CD4-positive, CD25-positive, alpha-beta regulatory T cell (primary cell): ENCODE measurements around the gene LIN7B. TPM values are rescaled to one million over a fixed set of nuclear protein-coding genes. Genes with fewer than 3 reads are reported as not detected.
"Not testable (repeated sequence)": the region's sequence is repeated elsewhere in the genome, so short reads cannot be mapped to it uniquely, and the experiment has no call there.

Source experiments
- ATAC-seq, 2 donors: fragments of 150-1000 bp; cut with Tn5 transposase; one replicate each; pipeline ENCODE4 v1.10.0; 2021; ENCODE audit warnings: low read depth in 2 of 2, moderate number of reproducible peaks in 2 of 2, moderate library complexity in 1 of 2
- DNase-seq, 3 donors: peaks; one replicate each; pipeline versions ENCODE4 v3.0.0 to v3.0.0-alpha.2; 2012 to 2022; ENCODE audit warnings: mixed read lengths in 1 of 3
- H3K27ac ChIP-seq: one replicate; pipeline ENCODE4 v1.7.0; 2013; ENCODE audit warnings: mild to moderate bottlenecking, low read length; ENCODE audit not compliant: insufficient read depth, poor library complexity, severe bottlenecking
- H3K27me3 ChIP-seq: one replicate; pipeline ENCODE4 v1.7.0; 2013; ENCODE audit warnings: low read length; ENCODE audit not compliant: control insufficient read depth, insufficient read depth
- H3K36me3 ChIP-seq: one replicate; pipeline ENCODE4 v1.7.0; 2013; ENCODE audit warnings: mild to moderate bottlenecking, low read length, moderate library complexity; ENCODE audit not compliant: control insufficient read depth, insufficient read depth
- H3K4me1 ChIP-seq: 2 replicates; pipeline ENCODE4 v1.7.0; 2013; ENCODE audit warnings: mild to moderate bottlenecking, low read length; ENCODE audit not compliant: insufficient read depth, control insufficient read depth, poor library complexity, severe bottlenecking
- H3K4me3 ChIP-seq: one replicate; pipeline ENCODE4 v1.7.0; 2013; ENCODE audit warnings: low read depth, mild to moderate bottlenecking, low read length, moderate library complexity
- H3K9me3 ChIP-seq, 2 experiments: 1 replicate in 1 of 2; 2 replicates in 1 of 2; pipeline ENCODE4 v1.7.0; 2013; ENCODE audit warnings: low read length in 2 of 2, mild to moderate bottlenecking in 1 of 2, moderate library complexity in 1 of 2; ENCODE audit not compliant: control insufficient read depth in 2 of 2
- H3K27ac Mint-ChIP-seq, 3 donors: one replicate each; pipeline ENCODE4 v1.8.0; 2020 to 2022; ENCODE audit warnings: mild to moderate bottlenecking in 3 of 3, mixed read lengths in 3 of 3, moderate library complexity in 2 of 3
- H3K27me3 Mint-ChIP-seq: one replicate; pipeline ENCODE4 v1.8.0; 2022; ENCODE audit warnings: mild to moderate bottlenecking, mixed read lengths
- H3K36me3 Mint-ChIP-seq: one replicate; pipeline ENCODE4 v1.8.0; 2020; ENCODE audit warnings: mixed read lengths
- H3K4me1 Mint-ChIP-seq, 4 donors: one replicate each; pipeline ENCODE4 v1.8.0; 2020 to 2022; ENCODE audit warnings: mixed read lengths in 4 of 4, mild to moderate bottlenecking in 1 of 4
- H3K4me3 Mint-ChIP-seq, 4 donors: one replicate each; pipeline ENCODE4 v1.8.0; 2020 to 2022; ENCODE audit warnings: mild to moderate bottlenecking in 4 of 4, mixed read lengths in 4 of 4, moderate library complexity in 3 of 4
- H3K9me3 Mint-ChIP-seq, 7 donors: one replicate each; pipeline ENCODE4 v1.8.0; 2020 to 2022; ENCODE audit warnings: mixed read lengths in 7 of 7, mild to moderate bottlenecking in 3 of 7, moderate library complexity in 2 of 7
- polyA plus RNA-seq, 4 donors: library from polyadenylated mRNA; unstranded; fragments of 300-500 nt; fragmentation: Illumina TruSeq; gene quantifications; one replicate each; pipeline ENCODE4 v1.2.3, GENCODE V29; 2021
- total RNA-seq: library from RNA; stranded (reverse); gene quantifications from one replicate; pipeline ENCODE4 v1.2.3, GENCODE V29; 2022

LIN7B gene
- total and polyA plus RNA-seq, 5 donors from 2014 or later: 2.6 to 5.5 (median 4.4) TPM

DNA sequence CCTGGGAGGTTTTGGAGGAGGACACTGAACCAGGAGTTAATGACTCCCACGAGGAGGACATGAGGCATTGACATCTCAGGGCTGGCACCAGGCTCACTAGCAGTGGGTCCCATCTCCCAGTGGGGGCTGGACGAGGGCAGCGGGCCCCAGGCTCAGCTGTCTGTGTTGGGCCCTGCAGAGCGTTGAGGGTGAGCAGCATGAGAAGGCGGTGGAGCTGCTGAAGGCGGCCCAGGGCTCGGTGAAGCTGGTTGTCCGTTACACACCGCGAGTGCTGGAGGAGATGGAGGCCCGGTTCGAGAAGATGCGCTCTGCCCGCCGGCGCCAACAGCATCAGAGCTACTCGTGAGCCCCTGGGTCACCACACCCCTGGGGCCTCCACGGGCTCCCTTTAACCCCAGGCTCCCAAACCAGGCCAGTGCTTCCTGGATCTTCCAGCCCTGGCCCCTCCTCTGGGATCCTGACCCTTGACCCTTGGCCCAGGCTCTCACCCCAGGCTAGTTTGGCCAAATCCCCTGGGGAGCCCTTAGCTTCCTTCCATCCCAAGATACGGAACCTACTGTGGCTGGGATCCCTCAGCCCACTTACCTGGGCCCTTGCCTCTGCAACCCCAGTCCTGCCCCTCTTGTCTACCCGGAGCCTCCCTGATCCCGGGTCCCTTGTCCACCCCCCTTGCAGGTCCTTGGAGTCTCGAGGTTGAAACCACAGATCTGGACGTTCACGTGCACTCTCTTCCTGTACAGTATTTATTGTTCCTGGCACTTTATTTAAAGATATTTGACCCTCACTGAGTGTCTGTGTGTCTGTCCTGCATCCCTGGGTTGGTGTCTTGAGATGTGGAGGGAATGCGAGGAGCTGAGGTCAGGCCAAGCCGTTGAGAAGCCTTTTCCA is 3.8 kb downstream of the LIN7B start:
- Histone ChIP-seq H3K4me3 (peak overlapping the region; percentile 77), H3K4me1 (peaks cover 43% of the 10 kb centered on the region), H3K9me3 (no peaks in the 10 kb centered on the region), H3K36me3 (no peaks in the 10 kb centered on the region), H3K27ac (peak overlapping the region; percentile 91), H3K27me3 (no peaks in the 10 kb centered on the region)
- H3K27me3 Mint-ChIP-seq: peaks cover 32% of the 10 kb centered on the region
- ATAC-seq (no peak), DNase-seq (no peak)
- peak overlapping the region; percentile 76 to 96 (median 90) for H3K27ac Mint-ChIP-seq
- peak overlapping the region; percentile 88 to 98 (median 90) for H3K4me3 Mint-ChIP-seq
- no peaks in the 10 kb centered on the region for H3K36me3 Mint-ChIP-seq
- H3K9me3 Mint-ChIP-seq: no peaks in the 10 kb centered on the region
- peaks cover 5 to 49% (median 32%) of the 10 kb centered on the region in 4 donors for H3K4me1 Mint-ChIP-seq

DNA sequence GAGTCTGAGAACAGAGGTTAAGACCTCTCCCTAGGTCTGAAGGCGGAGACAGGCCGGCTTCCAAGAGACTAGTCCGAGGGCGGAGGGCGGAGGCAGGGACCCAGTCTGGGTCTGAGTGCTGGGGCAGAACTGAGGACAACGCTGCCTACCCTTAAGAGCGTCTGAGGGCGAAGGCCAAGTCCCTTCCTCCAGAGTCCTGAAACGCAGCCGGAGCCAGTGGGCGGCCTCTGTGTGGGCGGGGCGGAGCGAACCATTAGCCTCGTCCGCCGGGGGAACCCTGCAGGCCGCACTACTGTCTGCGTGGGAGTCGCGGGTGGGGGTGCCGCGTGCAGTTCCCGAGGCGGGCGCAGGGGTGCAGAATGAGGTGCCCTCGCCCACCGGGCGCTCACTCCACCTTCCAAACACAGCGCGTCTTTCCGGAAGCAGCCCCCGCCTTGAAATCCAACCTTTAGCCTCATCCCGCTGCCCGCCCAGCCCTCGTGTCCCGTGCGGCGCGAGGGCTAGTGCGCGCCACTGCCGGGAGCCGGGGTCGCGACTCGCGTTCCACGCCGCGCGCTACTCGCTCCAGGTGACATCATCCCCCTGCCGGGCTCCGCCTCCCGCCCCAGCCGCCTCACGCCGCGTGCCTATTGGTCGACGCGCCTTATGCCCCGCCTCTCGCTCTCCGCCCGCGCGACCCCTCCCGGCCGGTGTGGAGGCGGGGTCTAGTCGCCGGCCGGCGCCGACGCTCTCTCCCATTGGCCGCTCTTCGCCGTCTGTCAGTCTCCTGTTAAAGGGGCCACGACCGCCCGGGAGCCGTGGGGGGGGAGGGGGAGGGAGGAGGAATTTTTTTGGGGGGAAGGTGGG is 4.6 kb downstream of the LIN7B start, which contains the start of gene C19orf73:
C19orf73 (minus strand) TSS at position 579 of the 846 bp plus-strand sequence; CDS start at position 458, 121 bp downstream.
- Mint-ChIP-seq H3K9me3 (no peaks in the 10 kb centered on the region), H3K36me3 (no peaks in the 10 kb centered on the region), H3K4me1 (peaks cover 5 to 42% (median 30%) of the 10 kb centered on the region in 4 donors), H3K27me3 (peaks cover 38% of the 10 kb centered on the region), H3K27ac (peak within 1 kb of the TSS; percentile 76 to 96 (median 90)), H3K4me3 (peak within 1 kb of the TSS; percentile 88 to 98 (median 90))
- DNase-seq: peak; percentile 92 to 97 (median 96)
- Histone ChIP-seq H3K9me3 (no peaks in the 10 kb centered on the region), H3K4me3 (peak within 1 kb of the TSS; percentile 77), H3K27ac (peak within 1 kb of the TSS; percentile 91), H3K27me3 (no peaks in the 10 kb centered on the region), H3K4me1 (peaks cover 37% of the 10 kb centered on the region), H3K36me3 (no peaks in the 10 kb centered on the region)
- peak; percentile 78 to 85 for ATAC-seq

GRCh38 chr19:49119411-49120324 is 5.5 kb downstream of the LIN7B start, which contains the start of gene PPFIA3:
TSS of gene PPFIA3 (plus strand) at chr19:49119544. CDS start at chr19:49127874, 8,330 bp downstream.
- Mint-ChIP-seq H3K4me3 (peak within 1 kb of the TSS; percentile 88 to 98 (median 90)), H3K27me3 (peaks cover 38% of the 10 kb centered on the region), H3K27ac (peak within 1 kb of the TSS; percentile 76 to 96 (median 90)), H3K9me3 (no peaks in the 10 kb centered on the region), H3K4me1 (peaks cover 5 to 39% (median 28%) of the 10 kb centered on the region in 4 donors), H3K36me3 (no peaks in the 10 kb centered on the region)
- H3K27ac ChIP-seq: peak within 1 kb of the TSS; percentile 91
- no peaks in the 10 kb centered on the region for H3K27me3 ChIP-seq
- DNase-seq (peak in 1 of 3 donors; percentile 25), ATAC-seq (no peak)
- peak within 1 kb of the TSS; percentile 77 for H3K4me3 ChIP-seq
- no peaks in the 10 kb centered on the region for H3K9me3 ChIP-seq
- no peaks in the 10 kb centered on the region for H3K36me3 ChIP-seq
- peaks cover 32% of the 10 kb centered on the region for H3K4me1 ChIP-seq

DNA sequence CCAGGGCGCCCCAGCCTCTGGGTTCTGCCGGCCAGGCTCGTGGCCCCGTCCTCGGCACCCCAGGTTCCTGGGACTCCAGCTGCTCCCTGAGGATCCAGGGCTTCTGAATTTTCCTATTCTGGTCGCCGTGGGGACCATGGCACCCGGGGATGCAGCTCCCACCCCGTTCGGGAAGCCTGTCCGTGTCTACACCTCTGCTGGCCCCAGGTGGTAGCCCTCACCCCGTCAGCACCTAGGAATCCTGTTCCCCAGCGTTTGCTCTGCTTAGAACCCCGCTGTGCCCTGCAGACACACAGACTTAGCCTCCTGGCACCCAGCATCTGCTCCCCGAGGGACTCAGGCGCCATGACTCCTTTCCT is 6.1 kb downstream of the LIN7B start:
- Mint-ChIP-seq H3K4me3 (peak overlapping the region; percentile 82 to 93 (median 86)), H3K27me3 (peaks cover 38% of the 10 kb centered on the region), H3K9me3 (no peaks in the 10 kb centered on the region), H3K36me3 (no peaks in the 10 kb centered on the region), H3K4me1 (peaks cover 2 to 34% (median 24%) of the 10 kb centered on the region in 4 donors), H3K27ac (peak overlapping the region in 2 of 3 donors; percentile 36 to 51)
- Histone ChIP-seq H3K4me1 (peaks cover 26% of the 10 kb centered on the region), H3K36me3 (no peaks in the 10 kb centered on the region), H3K9me3 (no peaks in the 10 kb centered on the region), H3K27ac (no peak overlapping the region), H3K4me3 (no peak overlapping the region), H3K27me3 (no peaks in the 10 kb centered on the region)
- DNase-seq (no peak), ATAC-seq (no peak)

- ATAC-seq (no peak), DNase-seq (no peak)
- Histone ChIP-seq H3K4me3 (no peak overlapping the region), H3K27ac (no peak overlapping the region), H3K36me3 (no peaks in the 10 kb centered on the region), H3K4me1 (peaks cover 26% of the 10 kb centered on the region), H3K9me3 (no peaks in the 10 kb centered on the region), H3K27me3 (no peaks in the 10 kb centered on the region)
- Mint-ChIP-seq H3K27me3 (peaks cover 38% of the 10 kb centered on the region), H3K36me3 (no peaks in the 10 kb centered on the region), H3K9me3 (no peaks in the 10 kb centered on the region), H3K4me3 (peak overlapping the region; percentile 82 to 93 (median 86)), H3K4me1 (peaks cover 0 to 33% (median 23%) of the 10 kb centered on the region in 4 donors), H3K27ac (peak overlapping the region; percentile 21 to 51 (median 36))
These were observed 6.7 kb downstream of the LIN7B start for GRCh38 chr19:49120868-49121267.

DNA sequence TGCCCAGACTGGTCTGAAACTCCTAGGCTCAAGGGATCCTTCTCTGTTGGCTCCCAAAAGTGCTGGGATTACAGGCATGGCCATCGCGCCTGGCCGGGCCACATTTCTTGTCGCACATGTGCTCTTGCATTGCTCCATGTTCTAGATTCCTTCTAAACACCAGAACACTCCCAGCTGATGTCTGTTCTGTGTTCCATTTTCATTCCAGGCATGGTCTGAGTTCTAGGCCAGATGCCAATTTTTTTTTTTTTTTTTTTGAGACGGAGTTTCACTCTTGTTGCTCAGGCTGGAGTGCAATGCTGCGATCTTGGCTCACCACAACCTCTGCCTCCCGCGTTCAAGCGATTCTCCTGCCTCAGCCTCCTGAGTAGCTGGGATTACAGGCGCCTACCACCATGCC is 7.7 kb downstream of the LIN7B start:
- H3K36me3 Mint-ChIP-seq, H3K9me3 Mint-ChIP-seq, H3K27ac ChIP-seq, DNase-seq, H3K27ac Mint-ChIP-seq, H3K36me3 ChIP-seq, H3K4me3 ChIP-seq, H3K27me3 ChIP-seq, H3K9me3 ChIP-seq, ATAC-seq: not testable (repeated sequence)
- H3K4me1 Mint-ChIP-seq: peaks cover 0 to 25% (median 17%) of the 10 kb centered on the region in 4 donors
- H3K4me1 ChIP-seq: peaks cover 26% of the 10 kb centered on the region
- H3K27me3 Mint-ChIP-seq: peaks cover 38% of the 10 kb centered on the region
- H3K4me3 Mint-ChIP-seq: peak overlapping the region in 2 of 4 donors; percentile 43 to 48

DNA sequence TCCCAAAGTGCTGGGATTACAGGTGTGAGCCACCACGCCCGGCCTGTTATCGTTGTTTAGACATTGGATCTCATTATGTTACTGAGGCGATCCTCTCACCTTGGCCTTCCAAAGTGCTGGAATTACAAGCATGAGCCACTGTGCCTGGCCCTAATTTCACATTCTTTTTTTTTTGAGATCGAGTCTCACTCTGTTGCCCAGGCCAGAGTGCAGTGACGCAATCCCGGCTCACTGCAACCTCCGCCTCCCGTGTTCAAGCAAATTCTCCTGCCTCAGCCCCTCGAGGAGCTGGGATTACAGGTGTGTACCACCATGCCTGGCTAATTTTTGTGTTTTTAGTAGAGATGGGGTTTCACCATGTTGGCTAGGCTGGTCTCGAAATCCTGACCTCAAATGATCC is 9.1 kb downstream of the LIN7B start:
- H3K27ac Mint-ChIP-seq, H3K27me3 ChIP-seq, H3K4me3 ChIP-seq, H3K36me3 ChIP-seq, H3K9me3 Mint-ChIP-seq, H3K36me3 Mint-ChIP-seq, ATAC-seq, H3K27ac ChIP-seq, DNase-seq, H3K9me3 ChIP-seq: not testable (repeated sequence)
- peak overlapping the region in 1 of 4 donors; percentile 52 for H3K4me3 Mint-ChIP-seq
- H3K4me1 Mint-ChIP-seq: peaks cover 0 to 21% (median 15%) of the 10 kb centered on the region in 4 donors
- peaks cover 38% of the 10 kb centered on the region for H3K27me3 Mint-ChIP-seq
- peaks cover 22% of the 10 kb centered on the region for H3K4me1 ChIP-seq
